K562 (cell line): ENCODE measurements around the gene TTC28.

Experiments used
- CTCF ChIP-seq, 3 experiments: IDR thresholded peaks in 2 of 3; conservative IDR thresholded peaks in 1 of 3; 2 replicates each; pipeline ENCODE4 v1.5.1; 2011 to 2012; ENCODE audit warnings: low read length in 3 of 3, mild to moderate bottlenecking in 3 of 3, control low read depth in 2 of 3, improper control_type of control experiment in 1 of 3, inconsistent platforms in 1 of 3, low read depth in 1 of 3, mixed read lengths in 1 of 3, moderate library complexity in 1 of 3; ENCODE audit not compliant: insufficient read depth in 2 of 3
- MAX ChIP-seq: sonication (generic); formaldehyde crosslinking; IDR thresholded peaks from 2 replicates; pipeline ENCODE4 v1.9.0; 2022; ENCODE audit warnings: mild to moderate bottlenecking, missing genetic modification reagents
- MNT ChIP-seq, 2 experiments: fragments of 450-650 bp; conservative IDR thresholded peaks; 2 replicates each; pipeline ENCODE4 v1.6.1; 2017; ENCODE audit warnings: mild to moderate bottlenecking in 2 of 2, moderate library complexity in 2 of 2
- NBN ChIP-seq: fragments of 450-650 bp; IDR thresholded peaks from 2 replicates; pipeline ENCODE4 v1.6.1; 2016; ENCODE audit warnings: low read depth, mild to moderate bottlenecking
- POLR2A ChIP-seq: fragments of 450-650 bp; conservative IDR thresholded peaks from 2 replicates; pipeline ENCODE4 v1.6.1; 2016
- ZKSCAN8 ChIP-seq: fragments of 200-800 bp; sonication (Bioruptor generic); IDR thresholded peaks from 2 replicates; pipeline ENCODE4 v1.6.1; 2016; ENCODE audit warnings: missing genetic modification characterization, missing compliant biosample characterization
- ZNF274 ChIP-seq: IDR thresholded peaks from 2 replicates; pipeline ENCODE4 v1.6.1; 2011; ENCODE audit warnings: low read depth, mild to moderate bottlenecking, low read length, moderate library complexity, borderline replicate concordance
- ZNF449 ChIP-seq: fragments of 250-450 bp; sonication (Bioruptor Pico); IDR thresholded peaks from 2 replicates; pipeline ENCODE4 v1.8.0; 2022; ENCODE audit warnings: moderate library complexity, mild to moderate bottlenecking, inconsistent platforms
- ZSCAN29 ChIP-seq: fragments of 450-650 bp; IDR thresholded peaks from 2 replicates; pipeline ENCODE4 v1.6.1; 2017

- TF ChIP-seq NBN (no peak), ZSCAN29 (no peak), ZKSCAN8 (CRISPR knock-in tag) (no peak), MAX (CRISPR knock-in tag) (no peak), ZNF274 (no peak), MNT (conservative IDR thresholded peaks at IDR 0.05) (no peak), POLR2A (no peak), CTCF (IDR thresholded peaks at IDR 0.05 in 2 of 3, conservative IDR thresholded peaks at IDR 0.05 in 1 of 3; ENCODE audit: insufficient read depth in 2 of 3, low read depth in 1 of 3, low read length in 3 of 3) (no peak), ZNF449 (CRISPR knock-in tag) (no peak)
Observed at GRCh38 chr22:28241656-28242290, 437.9 kb downstream of the TTC28 start.
